Left lobe of liver (tissue), 2 donors: ENCODE results near the gene DNMT3B. TPM values are rescaled to one million over a fixed set of nuclear protein-coding genes. Genes with fewer than 3 reads are reported as not detected.

Experiments
- ATAC-seq: fragments of 200-7000 bp; cut with Tn5 transposase; one replicate; pipeline ENCODE4 v1.9.1; 2020; ENCODE audit warnings: mild to moderate bottlenecking, moderate library complexity
- DNase-seq: peaks from one replicate; pipeline ENCODE4 v3.0.0-alpha.2; 2020; ENCODE audit warnings: low spot score
- total RNA-seq: library from RNA; stranded (reverse); gene quantifications from one replicate; pipeline ENCODE4 v1.2.1, GENCODE V29; 2021
- donor health status: DM: no; HTN: no; CAD: no; lungs with moderate emphysema.
- donor health status: DM: no; HTN: yes; CAD: no.

Gene DNMT3B
- total RNA-seq, 1 donor from 2014 or later, result 1.6 TPM

DNA sequence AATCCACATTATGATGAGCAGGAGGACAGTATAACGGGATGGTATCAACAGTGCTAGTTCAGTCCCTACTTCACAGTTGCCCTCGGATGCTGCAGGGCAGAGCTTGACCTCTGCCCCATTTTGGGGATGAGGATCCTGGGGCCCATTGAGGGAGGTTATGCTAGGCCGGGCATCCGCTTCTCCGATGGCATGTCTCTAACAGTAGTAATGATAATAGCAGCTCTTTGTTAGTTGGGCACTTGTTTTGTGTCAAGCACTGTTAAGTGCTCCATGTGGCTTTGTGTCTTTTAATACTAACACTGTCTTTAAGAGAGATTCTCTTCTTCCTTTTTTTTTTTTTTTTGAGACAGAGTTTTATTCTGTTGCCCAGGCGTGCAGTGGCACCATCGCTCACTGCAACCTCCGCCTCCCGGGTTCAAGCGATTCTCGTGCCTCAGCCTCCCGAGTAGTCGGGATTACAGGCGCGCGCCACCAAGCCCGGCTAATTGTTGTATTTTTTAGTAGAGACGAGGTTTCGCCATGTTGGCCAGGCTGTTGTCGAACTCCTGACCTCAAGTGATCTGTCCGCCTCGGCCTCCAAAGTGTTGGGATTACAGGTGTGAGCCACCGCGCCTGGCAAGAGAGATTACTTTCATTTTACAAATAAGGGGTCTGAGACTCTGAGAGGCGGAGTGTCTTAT, 58.7 kb downstream of the DNMT3B start:
- no peak for DNase-seq
- no peak for ATAC-seq

DNA sequence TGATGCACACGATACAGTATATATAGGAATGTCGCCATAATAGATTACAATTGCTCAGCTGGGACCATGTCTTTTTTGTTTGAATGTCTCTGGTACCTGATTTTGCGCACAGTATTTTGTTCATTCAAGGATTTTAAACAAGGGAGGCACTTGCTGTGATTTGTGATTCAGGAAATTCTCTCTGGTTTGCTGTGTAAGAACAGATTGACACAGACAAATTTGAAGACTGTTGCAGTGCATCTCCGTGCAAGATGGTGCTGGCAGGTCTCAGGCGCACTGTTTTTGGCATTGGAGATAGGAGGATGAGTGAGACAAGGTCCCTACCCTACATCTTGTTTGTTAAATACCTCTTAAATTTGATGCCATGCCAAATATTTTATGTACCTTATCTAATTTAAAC, 60.0 kb downstream of the DNMT3B start:
- ATAC-seq, result no peak

DNA sequence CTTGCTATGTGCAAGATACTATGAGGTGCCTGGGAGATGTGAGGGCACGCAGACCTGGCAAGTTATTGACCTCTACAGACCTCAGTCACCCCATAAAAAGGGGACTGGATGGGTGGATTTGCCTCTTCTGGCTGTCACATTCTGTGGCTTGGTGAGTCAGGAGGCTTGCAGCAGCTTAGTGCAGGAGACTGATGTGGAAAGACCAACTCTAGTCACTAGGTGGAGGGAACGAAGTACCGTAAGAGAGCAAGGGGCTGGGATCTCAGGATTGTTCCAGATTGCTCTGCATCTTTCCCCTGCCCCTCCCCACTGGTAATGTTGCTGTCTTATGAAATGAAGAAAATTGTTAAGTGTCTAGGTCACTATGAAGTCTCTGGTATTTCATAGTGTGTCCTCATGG, 60.9 kb downstream of the DNMT3B start:
- ATAC-seq, result no peak
- no peak for DNase-seq

More for the DNA sequence above, 60.0 kb downstream of the DNMT3B start:
- no peak for DNase-seq

DNA sequence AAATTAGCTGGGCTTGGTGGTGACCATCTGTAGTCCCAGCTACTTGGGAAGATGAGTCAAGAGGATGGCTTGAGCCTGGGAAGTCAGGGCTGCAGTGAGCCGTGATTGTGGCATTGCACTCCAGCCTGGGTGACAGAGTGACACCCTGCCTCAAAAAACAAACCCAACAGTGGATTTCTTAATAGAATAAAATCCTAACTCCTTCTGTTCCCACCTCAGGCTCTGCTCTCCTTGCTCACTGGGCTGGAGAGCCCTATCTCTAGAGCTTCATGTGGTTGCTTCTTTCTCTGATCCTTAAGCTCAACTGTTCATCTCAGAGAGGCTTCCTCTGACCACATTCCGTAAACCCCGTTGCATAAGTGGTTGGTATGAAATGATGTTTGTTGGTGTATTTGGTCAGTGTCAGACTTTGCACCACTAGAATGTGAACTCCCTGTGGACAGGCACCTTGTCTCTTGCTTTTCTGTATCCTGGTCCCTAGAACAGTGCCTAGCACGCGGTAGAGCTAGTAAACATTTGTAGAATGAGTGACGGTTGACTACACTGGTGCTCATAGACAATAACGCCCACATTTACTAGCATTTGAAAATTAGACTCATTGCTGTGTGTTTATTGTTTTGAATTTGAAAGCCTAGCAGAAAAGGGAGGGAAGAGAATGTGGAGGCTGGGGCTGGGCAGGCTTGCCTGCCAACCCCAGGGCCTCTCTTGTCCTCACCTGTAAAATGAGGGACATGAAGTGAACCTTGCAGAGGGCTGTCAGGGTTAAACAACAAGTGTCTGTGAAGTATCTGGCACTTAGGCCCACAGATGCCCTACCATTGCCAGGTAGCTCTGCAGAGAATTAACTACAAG, 61.8 kb downstream of the DNMT3B start:
- DNase-seq (no peak), ATAC-seq (no peak)

DNA sequence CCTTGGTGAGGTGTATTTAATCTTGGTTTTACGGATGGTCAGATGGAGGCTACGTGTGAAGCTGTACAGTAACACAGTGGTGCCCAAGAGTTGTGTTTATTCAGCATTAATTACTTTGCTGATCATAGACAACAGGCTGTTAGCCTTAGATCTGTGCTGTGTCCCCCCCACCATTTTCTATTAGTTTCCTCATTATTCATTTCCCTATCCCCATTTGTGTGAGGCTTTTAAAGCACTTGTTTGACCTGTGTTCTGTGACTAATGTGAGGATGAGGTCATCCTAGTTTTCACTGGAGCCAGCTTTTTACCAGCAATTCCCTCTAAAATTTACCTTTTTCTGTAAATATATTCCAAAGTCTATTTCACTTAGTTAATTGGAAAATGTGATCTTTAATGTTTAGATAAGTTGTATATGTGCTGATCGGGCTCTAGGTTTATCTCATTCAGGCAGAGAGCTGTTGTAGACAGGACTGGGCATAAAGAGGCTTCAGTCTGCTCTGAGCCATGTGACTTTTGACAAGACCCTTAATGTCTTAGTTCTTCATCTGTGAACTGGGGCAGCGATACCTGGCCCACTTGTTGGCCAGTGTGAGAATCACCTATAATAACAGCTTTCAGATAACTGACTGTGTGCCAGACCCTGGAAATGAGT, 66.0 kb downstream of the DNMT3B start:
- DNase-seq, result no peak
- ATAC-seq, result no peak

DNA sequence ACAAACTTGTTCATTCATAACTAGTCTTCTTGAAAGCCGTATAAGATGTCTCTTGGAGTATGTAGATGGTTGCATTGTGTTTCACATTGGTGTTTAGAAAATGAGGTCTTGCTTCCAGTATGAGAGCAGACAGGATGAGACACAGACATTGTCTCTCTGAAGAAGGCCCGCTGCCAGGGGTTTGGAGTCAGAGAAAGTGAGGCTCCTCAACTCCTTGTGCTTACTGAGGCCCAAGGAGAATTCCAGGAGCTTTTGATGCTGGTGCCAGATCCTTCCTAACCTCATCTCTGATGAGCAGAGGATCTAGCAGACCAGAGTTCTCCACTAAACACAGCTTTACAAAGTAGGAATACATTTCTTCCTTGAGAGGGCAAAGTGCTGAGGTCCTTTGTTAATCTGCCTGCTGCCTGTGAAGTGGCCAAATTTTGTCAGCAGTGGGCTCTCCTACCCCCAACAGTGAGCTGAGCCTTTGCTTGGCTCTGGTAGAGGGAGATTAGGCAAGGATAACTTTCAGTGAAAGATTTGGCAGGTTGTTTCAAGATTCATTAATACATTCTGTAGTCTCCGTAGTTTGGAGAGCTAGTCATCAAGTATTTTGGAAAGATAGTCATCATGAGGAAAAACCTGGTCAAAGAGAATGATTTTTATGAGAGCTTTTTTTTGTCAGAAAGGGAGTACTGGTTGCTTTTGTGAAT, 67.3 kb downstream of the DNMT3B start:
- ATAC-seq (no peak), DNase-seq (no peak)

DNA sequence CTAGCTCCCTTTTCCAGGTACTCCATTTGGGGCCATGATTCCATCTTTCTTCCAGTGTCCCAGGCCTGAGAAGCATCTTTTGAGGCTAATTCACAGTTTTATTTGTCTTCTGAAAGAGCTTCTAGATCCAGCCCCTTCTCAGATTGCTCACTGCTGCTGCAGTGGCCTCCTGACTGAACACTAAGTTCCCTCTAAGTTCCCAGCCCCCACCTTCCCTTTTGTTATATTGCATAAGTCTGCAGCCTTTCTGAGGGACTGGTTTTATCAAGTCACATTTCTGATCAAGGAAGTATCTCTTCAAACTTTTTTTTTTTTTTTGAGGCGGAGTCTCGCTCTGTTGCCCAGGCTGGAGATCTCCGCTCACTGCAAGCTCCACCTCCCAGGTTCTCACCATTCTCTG, 68.3 kb downstream of the DNMT3B start:
- peak; percentile 70 for ATAC-seq

DNA sequence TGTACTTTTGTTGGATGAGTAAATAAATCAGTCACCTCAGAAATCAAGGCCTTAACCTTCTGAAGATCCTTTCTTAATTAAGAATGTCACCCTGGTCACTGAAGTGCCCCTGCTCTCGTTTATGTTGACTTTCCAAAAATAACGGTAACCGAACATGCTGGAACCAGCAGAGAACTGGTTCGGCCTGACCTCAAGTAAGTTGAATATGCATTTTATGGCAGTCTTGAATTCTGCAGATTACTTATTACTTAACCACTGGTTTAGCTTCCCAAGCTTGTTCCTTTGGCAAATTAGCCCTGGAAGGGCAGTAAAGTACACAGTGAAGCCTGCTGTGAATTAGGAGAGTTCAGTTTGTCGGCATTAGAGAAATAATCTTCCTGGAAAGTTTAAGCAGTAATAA, 69.8 kb downstream of the DNMT3B start:
- no peak for DNase-seq
- no peak for ATAC-seq

More for the DNA sequence above, 68.3 kb downstream of the DNMT3B start:
- DNase-seq, result no peak

DNA sequence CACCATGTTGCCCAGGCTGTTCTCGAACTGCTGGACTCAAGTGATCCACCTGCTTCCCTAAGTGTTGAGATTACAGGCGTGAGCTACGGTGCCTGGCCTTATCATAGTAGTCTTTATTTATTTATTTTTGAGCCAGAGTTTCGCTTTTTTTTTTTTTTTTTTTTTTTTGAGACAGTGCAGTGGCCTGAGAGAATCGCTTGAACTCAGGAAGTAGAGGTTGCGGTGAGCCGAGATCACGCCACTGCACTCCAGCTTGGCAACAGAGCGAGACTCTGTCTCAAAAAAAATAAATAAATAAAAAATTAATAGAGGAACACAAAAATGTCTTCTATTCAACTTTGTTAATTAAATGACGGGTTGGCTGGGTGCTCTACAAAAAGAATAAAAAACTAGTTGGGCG, 70.5 kb downstream of the DNMT3B start:
- ATAC-seq (no peak), DNase-seq (no peak)

DNA sequence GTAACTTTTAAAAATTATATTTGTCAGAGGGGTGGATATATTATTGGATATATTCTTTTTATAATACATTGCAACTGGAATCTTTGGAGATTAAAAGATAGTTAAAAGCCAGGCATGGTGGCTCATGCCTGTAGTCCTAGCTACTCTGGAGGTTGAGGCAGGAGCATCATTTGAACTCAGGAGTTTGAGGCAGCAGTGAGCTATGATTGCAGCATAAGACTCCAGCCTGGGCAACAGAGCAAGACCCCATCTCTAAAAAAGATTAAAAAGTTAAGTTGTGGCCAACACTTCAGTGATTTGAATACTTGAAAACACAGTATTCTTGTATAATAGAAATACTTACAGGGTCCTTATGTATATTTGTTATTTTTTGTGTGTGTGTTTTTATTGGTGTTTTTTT, 72.8 kb downstream of the DNMT3B start:
- DNase-seq (no peak), ATAC-seq (no peak)

DNA sequence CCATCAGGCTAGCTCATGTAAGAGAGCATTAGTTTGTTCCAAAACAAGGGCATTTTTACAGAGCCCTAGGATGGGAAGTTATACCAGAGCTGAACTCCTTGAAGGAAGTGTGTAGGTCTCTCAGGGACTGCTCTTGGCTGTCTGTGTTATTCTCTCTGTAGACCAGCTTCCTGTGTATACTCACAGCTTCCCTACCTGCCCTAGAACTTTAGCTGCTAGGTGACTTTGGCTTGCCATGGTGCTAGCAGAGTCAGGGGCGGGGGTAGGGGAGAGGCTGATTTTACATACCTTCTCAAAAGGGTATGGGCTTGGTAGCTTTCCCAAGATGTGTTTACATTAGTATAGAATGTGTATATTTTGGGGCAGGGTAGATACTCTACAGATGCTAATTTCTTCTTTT, 75.0 kb downstream of the DNMT3B start:
- DNase-seq (no peak), ATAC-seq (no peak)

DNA sequence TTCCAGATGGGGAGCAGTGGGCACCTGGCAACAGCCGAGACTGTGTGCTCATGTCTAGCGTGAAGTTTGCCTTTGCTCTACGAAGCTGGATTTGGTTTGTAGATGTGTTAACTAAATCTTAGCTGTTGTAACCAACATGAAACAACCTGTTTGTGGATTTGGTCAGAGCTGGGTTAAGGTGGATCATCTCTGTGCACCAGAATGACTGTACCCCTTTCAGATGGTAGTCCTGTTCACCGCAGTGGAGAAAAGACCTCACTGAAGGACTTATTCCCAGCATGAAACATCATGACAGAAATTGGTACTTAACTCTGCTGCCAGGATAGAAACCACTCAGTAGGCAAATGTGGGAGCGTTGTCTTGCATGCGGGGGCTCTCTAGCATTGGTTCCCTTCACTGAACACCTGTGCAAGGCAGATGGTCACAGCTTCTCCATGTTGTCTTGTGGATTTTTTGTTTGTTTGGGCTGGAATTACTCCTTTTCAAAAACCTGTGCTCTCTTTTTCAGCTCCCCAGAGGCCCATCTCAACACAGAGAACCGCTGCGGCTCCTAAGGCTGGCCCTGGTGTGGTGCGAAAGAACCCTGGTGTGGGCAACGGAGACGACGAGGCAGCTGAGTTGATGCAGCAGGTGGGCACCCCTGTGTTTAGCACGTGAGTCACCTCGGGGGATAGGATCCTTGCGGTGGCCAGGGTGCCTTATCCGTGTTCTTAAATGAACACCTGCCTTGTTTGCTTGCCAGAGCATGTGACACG, 77.2 kb downstream of the DNMT3B start:
- ATAC-seq (no peak), DNase-seq (no peak)

DNA sequence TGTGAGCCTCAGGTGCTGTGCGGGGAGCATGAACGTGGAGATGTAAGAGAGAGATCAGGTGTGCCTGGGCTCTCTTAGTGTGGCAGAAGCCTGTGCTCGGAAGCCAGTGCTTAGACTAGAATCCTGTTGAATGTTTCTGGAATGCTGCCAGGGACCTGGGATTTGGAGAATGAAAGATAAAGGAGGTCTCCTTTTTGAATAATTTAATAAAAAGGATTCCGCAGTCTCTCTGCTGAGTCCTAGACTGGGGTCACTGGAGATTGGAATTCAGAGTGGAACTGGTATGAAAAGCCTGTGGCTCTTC, 77.7 kb downstream of the DNMT3B start:
- ATAC-seq (no peak), DNase-seq (no peak)

DNA sequence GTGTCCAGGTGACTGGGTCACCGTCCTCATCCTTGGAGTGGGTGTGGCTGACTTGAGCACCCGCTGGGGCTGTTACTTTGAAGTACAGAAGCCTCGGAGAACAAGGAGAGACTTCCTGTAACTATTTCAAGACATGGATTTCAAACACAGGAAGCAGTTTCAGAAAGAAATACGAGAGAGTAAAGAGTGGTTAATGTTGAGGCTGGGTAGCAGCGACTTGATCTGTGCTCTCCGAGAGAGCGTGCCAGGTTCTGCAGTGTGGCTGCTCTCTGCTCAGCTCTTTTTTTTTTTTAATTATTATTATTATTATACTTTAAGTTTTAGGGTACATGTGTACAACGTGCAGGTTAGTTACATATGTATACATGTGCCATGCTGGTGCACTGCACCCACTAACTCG, 79.0 kb downstream of the DNMT3B start:
- ATAC-seq (no peak), DNase-seq (no peak)

DNA sequence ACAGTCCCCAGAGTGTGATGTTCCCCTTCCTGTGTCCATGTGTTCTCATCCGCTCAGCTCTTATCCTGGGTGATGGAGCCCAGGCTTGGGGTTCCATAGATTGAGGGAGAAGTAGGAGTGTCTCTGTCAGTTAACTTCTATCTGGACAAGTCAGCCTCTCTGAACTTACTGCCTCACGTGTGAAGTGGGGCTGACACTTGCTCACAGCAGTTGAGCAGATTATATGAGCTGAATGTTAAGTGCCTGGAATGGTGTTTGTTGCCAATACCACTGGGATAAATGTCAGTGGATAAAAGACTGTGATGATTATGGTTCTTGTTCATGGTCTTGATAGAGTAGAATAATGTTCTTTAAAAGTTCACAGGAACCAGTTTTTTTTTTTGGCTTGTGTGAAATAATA, 79.4 kb downstream of the DNMT3B start:
- no peak for ATAC-seq

DNA sequence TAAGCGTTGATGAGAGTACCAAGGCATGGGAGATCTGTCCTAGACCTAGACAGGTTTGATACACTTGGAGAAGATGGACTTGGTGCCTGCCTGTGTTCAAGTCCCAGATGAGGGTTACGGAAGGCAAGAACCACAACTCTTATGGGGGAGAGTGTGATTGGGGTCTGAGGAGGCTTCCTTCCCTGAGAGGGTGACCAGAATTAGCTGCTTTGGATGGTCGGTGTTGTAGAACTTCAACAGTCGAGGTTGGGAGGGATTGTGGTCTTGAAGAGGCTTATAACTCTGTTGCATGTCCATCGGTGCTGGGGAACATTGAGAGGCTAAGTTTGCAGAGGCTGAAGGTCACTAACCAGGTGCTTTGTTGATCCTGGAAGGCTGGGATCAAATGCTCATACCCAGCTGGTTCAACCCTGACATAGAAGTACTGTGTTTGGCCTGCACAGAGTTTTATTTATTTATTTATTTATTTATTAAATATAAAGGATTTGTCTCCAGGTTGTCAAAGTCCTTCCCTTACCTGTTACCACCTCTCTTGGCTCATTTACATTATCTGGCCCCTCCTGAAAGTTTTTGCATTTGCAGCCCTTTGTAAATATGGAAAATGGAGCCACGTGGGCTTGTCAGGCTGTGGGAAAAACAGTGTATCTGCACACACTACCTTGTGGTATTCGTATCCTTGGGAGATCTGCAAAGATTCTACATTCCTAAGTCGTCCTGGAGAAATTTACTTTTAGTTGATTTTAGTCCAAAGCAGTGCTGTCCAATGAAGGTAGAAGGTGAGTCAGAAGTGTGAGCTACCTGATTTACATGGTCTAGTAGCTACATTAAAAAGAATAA, 80.7 kb downstream of the DNMT3B start:
- peak; percentile 67 for ATAC-seq

More for the DNA sequence above, 79.4 kb downstream of the DNMT3B start:
- no peak for DNase-seq

DNA sequence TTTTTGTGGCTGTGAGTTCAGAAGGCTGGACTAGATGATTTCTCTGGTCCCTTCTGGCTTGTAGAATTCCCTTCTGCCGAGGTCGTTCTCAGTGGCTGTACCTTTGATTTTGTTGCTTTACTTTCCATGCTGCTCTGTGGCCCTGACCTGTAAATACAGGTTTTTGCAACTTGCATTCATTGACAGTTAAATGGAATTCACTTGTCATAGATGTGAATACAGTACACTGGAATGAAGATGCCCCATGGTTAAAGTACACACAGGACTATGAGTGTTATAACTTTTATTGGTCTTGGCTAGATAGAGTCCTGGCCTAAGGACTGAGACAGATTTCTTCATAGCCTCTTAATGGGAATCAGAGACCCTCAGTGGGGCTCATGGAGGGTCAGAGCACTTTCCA, 83.6 kb downstream of the DNMT3B start:
- ATAC-seq (no peak), DNase-seq (no peak)

More for the DNA sequence above, 80.7 kb downstream of the DNMT3B start:
- DNase-seq, result no peak

DNA sequence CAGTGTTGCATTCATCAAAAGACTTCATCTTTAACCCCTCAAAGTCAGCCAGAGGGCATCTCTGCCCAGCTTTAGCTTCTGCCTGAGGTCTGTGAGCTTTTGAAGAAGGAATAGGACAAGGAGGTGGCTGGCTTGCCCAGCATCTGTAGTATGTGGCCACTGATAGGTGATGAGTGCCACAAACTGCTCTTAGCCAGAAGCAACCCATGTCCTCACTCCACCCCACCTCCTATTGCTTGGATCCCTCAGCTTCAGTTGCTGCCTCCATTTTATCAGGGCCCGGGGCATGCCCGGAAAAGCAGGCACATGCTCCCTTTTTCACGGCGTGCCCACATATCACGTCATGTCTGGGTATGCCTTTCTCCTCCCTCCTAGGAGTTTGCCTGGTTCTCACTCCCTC, 84.7 kb downstream of the DNMT3B start:
- no peak for DNase-seq
- no peak for ATAC-seq

DNA sequence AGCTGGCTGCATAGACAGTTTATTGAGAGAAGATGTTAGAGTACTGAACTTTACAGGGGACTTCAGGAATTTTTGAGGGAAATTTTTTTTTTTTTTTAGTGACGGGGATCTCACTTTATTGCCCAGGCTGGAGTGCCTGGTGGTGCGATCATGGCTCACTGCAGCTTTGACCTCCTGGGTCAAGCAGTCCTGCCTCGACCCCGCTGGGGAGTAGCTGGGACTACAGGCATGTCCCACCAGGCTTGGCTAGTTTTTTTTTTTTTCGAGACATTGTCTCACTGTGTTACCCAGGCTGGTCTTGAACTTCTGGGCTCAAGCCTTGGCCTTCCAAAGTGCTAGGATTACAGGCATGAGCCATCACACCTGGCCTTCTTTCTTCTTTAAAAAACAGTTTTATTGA, 85.8 kb downstream of the DNMT3B start:
- ATAC-seq (no peak), DNase-seq (no peak)

DNA sequence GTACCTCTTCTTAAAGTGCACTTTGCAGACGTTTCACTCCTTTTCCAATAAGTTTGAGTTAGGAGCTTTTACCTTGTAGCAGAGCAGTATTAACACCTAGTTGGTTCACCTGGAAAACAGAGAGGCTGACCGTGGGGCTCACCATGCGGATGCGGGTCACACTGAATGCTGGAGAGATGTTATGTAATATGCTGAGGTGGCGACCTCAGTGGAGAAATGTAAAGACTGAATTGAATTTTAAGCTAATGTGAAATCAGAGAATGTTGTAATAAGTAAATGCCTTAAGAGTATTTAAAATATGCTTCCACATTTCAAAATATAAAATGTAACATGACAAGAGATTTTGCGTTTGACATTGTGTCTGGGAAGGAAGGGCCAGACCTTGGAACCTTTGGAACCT, 86.7 kb downstream of the DNMT3B start:
- no peak for DNase-seq
- ATAC-seq, result no peak
